ENCODE measurements around the gene EHF.

Gene EHF

GRCh38 chr11:34669458-34669857 is 48.6 kb downstream of the EHF start:
- Histone ChIP-seq H3K4me3 (ENCODE audit: low read depth, low read length) (no peak overlapping the region), H3K36me3 (no peaks in the 10 kb centered on the region), H3K27me3 (no peaks in the 10 kb centered on the region), H3K4me1 (no peaks in the 10 kb centered on the region), H3K9me3 (no peaks in the 10 kb centered on the region)
- DNase-seq: no peak
- TF ChIP-seq, protein P1, sequence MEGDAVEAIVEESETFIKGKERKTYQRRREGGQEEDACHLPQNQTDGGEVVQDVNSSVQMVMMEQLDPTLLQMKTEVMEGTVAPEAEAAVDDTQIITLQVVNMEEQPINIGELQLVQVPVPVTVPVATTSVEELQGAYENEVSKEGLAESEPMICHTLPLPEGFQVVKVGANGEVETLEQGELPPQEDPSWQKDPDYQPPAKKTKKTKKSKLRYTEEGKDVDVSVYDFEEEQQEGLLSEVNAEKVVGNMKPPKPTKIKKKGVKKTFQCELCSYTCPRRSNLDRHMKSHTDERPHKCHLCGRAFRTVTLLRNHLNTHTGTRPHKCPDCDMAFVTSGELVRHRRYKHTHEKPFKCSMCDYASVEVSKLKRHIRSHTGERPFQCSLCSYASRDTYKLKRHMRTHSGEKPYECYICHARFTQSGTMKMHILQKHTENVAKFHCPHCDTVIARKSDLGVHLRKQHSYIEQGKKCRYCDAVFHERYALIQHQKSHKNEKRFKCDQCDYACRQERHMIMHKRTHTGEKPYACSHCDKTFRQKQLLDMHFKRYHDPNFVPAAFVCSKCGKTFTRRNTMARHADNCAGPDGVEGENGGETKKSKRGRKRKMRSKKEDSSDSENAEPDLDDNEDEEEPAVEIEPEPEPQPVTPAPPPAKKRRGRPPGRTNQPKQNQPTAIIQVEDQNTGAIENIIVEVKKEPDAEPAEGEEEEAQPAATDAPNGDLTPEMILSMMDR (IDR thresholded peaks at IDR 0.05; ENCODE audit: low read depth, low read length): no peak

DNA sequence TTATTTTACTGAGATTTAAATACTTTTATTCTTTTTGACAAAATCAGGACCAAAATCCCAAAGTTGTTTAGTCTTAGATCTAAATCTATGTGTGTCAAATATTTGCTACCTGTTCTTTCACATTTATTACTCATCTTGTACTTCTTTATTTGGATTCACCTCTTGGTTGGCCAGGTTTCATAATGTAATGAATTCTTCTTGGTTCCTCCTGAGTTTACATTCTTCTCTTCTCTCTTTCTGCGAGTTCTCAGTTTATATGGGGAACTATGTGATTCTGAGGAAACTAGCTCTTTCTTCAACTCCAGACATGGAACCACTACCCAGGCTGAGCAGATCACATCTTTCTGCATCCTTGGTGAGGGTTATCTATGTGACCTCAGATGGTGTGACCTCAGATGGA is 50.2 kb downstream of the EHF start:
- H3K36me3 ChIP-seq: no peaks in the 10 kb centered on the region
- no peak overlapping the region for H3K4me3 ChIP-seq (ENCODE audit: low read depth, low read length)
- H3K4me1 ChIP-seq: no peaks in the 10 kb centered on the region
- no peaks in the 10 kb centered on the region for H3K27me3 ChIP-seq
- TF ChIP-seq, protein P1 (IDR thresholded peaks at IDR 0.05; ENCODE audit: low read depth, low read length): no peak
- no peak for DNase-seq
- no peaks in the 10 kb centered on the region for H3K9me3 ChIP-seq

DNA sequence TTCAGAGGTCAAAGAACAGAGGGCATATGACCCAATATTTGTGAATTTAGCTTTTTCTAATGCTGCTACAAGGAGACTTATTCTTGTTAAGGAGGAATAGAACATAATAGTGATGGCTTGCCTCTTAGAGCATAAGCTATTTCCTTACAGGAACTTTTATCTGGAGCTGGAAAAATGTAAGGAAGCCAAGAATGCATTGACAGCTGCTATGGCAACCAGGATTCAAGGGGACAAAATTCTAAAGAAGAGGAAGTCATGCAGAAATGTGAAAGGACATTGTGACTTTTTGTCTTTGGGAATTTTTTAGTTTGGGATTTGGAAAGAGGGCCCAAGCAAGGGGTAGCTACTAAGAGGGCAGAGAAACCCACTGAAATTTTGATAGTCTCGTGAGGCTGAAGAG is 51.1 kb downstream of the EHF start:
- no peaks in the 10 kb centered on the region for H3K27me3 ChIP-seq
- DNase-seq: no peak
- TF ChIP-seq, protein P1 (IDR thresholded peaks at IDR 0.05; ENCODE audit: low read depth, low read length): no peak
- H3K36me3 ChIP-seq: no peaks in the 10 kb centered on the region
- H3K4me1 ChIP-seq: no peaks in the 10 kb centered on the region
- no peak overlapping the region for H3K4me3 ChIP-seq (ENCODE audit: low read depth, low read length)
- no peaks in the 10 kb centered on the region for H3K9me3 ChIP-seq

DNA sequence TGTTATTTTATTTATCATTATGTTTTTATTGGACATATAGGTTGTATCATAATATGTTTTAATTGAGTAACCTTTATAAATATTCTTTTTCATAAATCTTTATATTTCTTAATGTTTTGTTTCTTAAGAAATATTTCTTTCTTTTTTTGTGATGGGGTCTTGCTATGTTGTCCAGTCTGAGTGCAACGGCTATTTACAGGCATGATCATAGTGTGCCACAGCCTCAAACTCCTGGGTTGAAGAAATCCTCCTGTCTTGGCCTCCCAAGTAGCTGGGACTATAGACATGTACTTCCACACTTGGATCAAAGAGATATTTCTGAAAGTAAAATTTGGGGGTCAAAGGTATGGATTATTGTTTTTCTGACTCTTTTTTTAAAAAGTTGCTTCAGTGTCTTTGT is 53.1 kb downstream of the EHF start:
- no peaks in the 10 kb centered on the region for H3K36me3 ChIP-seq
- H3K4me1 ChIP-seq: no peaks in the 10 kb centered on the region
- no peak overlapping the region for H3K4me3 ChIP-seq (ENCODE audit: low read depth, low read length)
- H3K27me3 ChIP-seq: no peaks in the 10 kb centered on the region
- no peak for DNase-seq
- TF ChIP-seq, protein P1 (IDR thresholded peaks at IDR 0.05; ENCODE audit: low read depth, low read length): no peak
- H3K9me3 ChIP-seq: no peaks in the 10 kb centered on the region

- Histone ChIP-seq H3K9me3 (no peaks in the 10 kb centered on the region), H3K27me3 (no peaks in the 10 kb centered on the region), H3K4me3 (ENCODE audit: low read depth, low read length) (no peak overlapping the region), H3K4me1 (no peaks in the 10 kb centered on the region), H3K36me3 (no peaks in the 10 kb centered on the region)
- no peak for DNase-seq
- TF ChIP-seq, protein P1 (IDR thresholded peaks at IDR 0.05; ENCODE audit: low read depth, low read length): no peak
Measured at GRCh38 chr11:34676227-34676626, 55.3 kb downstream of the EHF start.

- no peaks in the 10 kb centered on the region for H3K36me3 ChIP-seq
- no peak overlapping the region for H3K4me3 ChIP-seq (ENCODE audit: low read depth, low read length)
- H3K27me3 ChIP-seq: no peaks in the 10 kb centered on the region
- DNase-seq: no peak
- TF ChIP-seq, protein P1 (IDR thresholded peaks at IDR 0.05; ENCODE audit: low read depth, low read length): no peak
- H3K9me3 ChIP-seq: no peaks in the 10 kb centered on the region
- H3K4me1 ChIP-seq: no peaks in the 10 kb centered on the region
Measured at GRCh38 chr11:34679681-34680080, 58.8 kb downstream of the EHF start.
